CD1c-positive myeloid dendritic cell (primary cell): ENCODE data around the gene HJV.

Experiments used
- DNase-seq: peaks from one replicate; pipeline ENCODE4 v3.0.0-alpha.2; 2016; ENCODE audit errors: extremely low spot score

Gene HJV

GRCh38 chr1:145993618-145994390 is 27.7 kb downstream of the HJV start:
- peak; percentile 24 for DNase-seq

- peak; percentile 31 for DNase-seq
These were observed 28.4 kb downstream of the HJV start for GRCh38 chr1:145992958-145993617.

- no peak for DNase-seq
These were observed 29.0 kb downstream of the HJV start for GRCh38 chr1:145992502-145992936.

DNA sequence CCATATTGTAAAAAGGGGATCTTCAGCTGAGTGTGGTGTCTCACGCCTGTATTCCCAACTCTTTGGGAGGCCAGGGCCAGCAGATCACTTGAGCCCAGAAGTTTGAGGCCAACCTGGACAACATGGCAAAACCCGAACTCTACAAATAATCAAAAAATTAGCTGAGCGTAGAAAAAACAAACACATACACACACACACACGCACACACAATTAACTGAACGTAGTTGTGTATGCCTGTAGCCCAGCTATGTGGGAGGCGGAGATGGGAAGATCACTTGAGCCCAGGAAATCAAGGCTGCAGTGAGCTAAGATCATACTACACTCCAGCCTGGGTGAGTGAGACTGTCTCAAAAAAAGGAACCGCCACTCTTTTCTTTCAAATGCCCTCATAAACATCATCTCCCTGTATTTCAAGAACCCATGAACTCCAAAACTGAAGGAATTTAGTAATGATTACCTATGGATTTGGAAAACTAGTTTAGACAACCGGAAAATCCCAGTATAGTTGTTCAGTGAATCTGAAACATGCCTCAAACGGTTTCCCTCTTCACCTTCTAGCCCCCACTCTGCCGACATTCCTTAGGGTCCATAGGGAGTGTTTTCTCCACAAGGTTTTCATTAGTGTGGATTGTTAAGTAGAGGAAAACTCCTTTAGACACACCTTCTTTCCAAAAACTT is 29.7 kb downstream of the HJV start:
- peak; percentile 45 for DNase-seq

- no peak for DNase-seq
These were observed 31.2 kb downstream of the HJV start for GRCh38 chr1:145990249-145990855.

- DNase-seq, result no peak
These were observed 32.8 kb downstream of the HJV start for GRCh38 chr1:145988773-145989172.

DNA sequence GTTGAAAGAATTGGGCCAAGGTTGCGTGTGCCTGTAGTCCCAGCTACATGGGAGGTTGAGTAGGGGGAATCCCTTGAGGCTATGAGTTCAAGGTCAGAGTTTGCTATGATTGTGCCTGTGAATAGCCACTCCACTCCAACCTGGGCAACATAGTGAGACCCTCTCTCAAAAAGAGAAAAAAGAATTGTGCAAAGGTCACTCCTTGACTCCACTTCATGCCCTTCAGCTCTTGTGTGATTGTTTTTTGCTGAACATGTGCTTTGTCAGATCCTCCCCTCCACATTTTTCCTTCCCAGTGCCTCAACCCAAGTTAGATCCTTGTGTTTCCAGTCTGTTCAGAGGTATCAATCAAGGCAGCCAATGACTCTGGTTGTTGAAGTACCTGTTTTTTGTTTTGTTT is 33.6 kb downstream of the HJV start:
- no peak for DNase-seq

DNA sequence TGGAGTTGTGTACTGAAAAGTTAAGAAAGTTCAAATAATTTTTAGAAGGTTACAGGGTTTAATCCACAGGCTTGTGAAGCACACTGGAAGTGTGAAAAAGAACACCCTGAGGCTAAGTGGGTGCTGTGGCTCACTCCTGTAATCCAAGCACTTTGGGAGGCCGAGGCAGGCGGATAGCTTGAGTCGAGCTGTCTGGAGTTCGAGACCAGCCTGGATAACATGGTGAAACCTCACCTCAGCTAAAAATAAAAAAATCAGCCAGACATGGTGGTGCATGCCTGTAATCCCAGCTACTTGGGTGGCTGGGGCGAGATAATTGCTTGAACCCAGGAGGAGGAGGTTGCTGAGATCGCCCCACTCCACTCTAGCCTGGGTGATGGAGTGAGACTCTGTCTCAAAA is 35.0 kb downstream of the HJV start:
- no peak for DNase-seq

GRCh38 chr1:145985502-145986439 is 35.8 kb downstream of the HJV start:
- peak; percentile 75 for DNase-seq

DNA sequence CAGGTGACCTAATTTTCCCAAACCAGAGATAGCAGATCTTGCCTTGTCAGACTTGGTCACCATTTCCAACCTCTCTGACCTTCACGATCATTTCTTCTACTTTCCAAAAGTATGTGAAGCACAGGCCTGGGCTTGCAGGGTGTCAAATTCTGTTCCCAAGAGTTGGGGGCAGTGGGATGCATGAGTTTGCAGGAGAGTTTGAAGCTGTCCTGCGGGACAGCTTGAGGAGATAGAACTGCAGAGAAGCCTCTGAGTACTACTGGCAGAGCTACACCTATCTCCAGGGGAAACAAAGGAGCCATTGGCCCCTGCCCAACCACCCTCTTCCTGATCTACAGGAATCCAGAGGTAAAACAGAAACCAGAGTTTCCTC is 36.4 kb downstream of the HJV start:
- no peak for DNase-seq

- DNase-seq, result no peak
These were observed 37.3 kb downstream of the HJV start for GRCh38 chr1:145983960-145984830.

DNA sequence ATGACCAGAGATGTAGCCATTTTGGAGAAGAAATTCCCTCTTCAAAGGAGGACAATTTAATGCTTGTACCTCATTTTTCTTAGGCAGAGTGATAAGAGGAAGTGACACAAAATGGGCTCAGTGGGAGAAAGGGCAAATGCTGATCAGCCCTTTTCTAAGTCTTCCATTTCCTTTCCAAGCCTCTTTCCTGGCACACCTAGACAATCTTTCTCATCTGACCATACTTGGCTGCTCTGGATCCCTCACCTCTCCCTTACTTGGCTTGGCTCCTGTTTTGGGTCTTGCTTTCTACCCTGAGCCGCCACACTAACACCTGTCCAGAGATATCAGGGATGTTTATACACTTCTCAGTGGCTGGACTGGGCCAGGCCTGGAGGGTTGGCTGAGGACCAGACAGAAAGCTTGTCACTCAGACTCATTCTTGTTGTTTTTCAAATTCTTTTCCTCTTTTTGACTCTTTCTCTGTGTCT is 38.3 kb downstream of the HJV start:
- DNase-seq, result peak; percentile 68

- DNase-seq, result no peak
These were observed 39.4 kb downstream of the HJV start for GRCh38 chr1:145982010-145982723.

- no peak for DNase-seq
These were observed 41.0 kb downstream of the HJV start for GRCh38 chr1:145980457-145980994.

- peak; percentile 71 for DNase-seq
These were observed 41.6 kb downstream of the HJV start for GRCh38 chr1:145979746-145980456.

DNA sequence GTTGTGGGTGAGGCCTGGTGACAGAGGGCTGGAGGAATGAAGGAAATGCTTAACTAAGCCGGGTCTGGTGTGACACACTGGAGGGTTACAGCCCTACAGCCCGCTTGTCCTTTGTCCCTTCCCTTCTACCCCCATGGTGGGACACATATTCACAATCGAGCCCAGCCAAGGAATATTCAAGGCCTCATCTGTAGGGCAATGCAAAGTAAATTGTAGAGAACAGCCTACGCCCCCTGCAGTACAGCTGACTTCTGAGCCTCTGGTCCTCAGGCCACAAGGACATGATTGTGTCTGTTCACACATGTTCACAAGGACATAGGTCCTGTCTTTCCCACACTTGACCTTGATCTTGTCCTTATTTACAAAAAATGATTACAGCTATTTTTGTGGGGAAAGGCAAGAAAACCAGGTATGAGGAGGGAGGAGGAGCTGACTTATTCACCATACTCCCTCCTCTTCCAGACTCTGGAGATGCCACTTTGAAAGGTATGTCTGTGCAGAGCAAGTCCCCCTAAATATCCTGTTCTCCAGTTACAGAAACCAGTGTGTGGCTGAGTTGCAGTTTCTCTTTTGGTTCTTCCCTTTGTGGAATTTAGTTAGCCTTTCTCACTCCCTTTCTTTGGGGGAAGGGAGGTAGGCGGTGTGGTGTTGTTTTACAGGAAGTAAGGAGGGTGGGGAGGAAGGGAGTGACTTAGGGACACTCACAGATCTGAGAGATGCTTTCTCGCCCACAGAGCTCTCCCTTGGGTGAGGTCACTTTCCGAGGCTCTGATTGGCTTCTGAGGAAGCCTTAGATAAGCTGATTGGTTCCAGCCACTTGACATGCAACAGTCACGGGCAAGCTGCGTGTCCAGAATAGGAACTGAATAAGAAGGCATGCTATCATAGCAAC is 42.4 kb downstream of the HJV start:
- peak; percentile 99 for DNase-seq

DNA sequence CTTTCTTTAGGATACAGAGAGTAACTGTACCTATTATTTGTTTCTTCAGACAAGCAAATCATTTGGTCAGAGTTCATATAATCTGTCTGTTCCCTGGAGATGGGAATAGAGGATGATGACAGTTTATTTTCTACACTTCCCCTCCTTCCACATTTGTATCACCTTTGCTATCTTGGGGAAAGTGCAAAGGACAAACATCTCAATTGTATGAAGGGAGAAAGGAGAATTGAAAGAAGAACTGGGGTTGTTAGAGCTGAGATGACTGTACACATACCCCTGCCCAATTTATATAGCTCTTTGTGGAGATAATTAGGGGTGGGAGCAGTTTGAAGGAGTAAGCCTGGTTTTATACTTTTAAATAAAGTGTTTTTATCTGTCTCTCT is 43.1 kb downstream of the HJV start:
- peak; percentile 62 for DNase-seq
